RKO (cell line): Measurements from ENCODE around the gene BCO1.
"Not testable (repeated sequence)": the region's sequence is repeated elsewhere in the genome, so short reads cannot be mapped to it uniquely, and the experiment has no call there.

Experiments used
- DNase-seq: peaks from one replicate; pipeline ENCODE4 v3.0.0-alpha.2; 2016; ENCODE audit warnings: low spot score

BCO1 gene

GRCh38 chr16:81238296-81239011 is at the start of gene BCO1:
BCO1 (plus strand) TSS chr16:81238689; CDS start chr16:81238909, 220 bp downstream.
- no peak for DNase-seq

- no peak for DNase-seq
These were observed 49.3 kb upstream of the BCO1 start for GRCh38 chr16:81189100-81189664.

- DNase-seq, result no peak
These were observed 47.8 kb upstream of the BCO1 start for GRCh38 chr16:81190667-81191066.

GRCh38 chr16:81195885-81196534 is 42.5 kb upstream of the BCO1 start:
- no peak for DNase-seq

- no peak for DNase-seq
These were observed 39.9 kb upstream of the BCO1 start for GRCh38 chr16:81198635-81199034.

GRCh38 chr16:81201267-81201666 is 37.2 kb upstream of the BCO1 start:
- no peak for DNase-seq

GRCh38 chr16:81204798-81205680 is 33.5 kb upstream of the BCO1 start:
- DNase-seq, result peak; percentile 30

- DNase-seq, result no peak
These were observed 31.4 kb upstream of the BCO1 start for GRCh38 chr16:81207076-81207475.

GRCh38 chr16:81210807-81211206 is 27.7 kb upstream of the BCO1 start:
- DNase-seq, result no peak

GRCh38 chr16:81212830-81213465 is 25.5 kb upstream of the BCO1 start:
- no peak for DNase-seq

- no peak for DNase-seq
These were observed 23.7 kb upstream of the BCO1 start for GRCh38 chr16:81214745-81215166.

GRCh38 chr16:81216114-81216513 is 22.4 kb upstream of the BCO1 start:
- DNase-seq, result no peak

GRCh38 chr16:81216706-81217105 is 21.8 kb upstream of the BCO1 start:
- DNase-seq, result no peak

- no peak for DNase-seq
These were observed 19.3 kb upstream of the BCO1 start for GRCh38 chr16:81219151-81219550.

GRCh38 chr16:81220349-81220748 is 18.1 kb upstream of the BCO1 start:
- DNase-seq, result no peak

GRCh38 chr16:81221731-81222130 is 16.8 kb upstream of the BCO1 start:
- DNase-seq, result no peak

- DNase-seq, result no peak
These were observed 13.7 kb upstream of the BCO1 start for GRCh38 chr16:81224824-81225223.

GRCh38 chr16:81225697-81226096 is 12.8 kb upstream of the BCO1 start:
- DNase-seq, result not testable (repeated sequence)

GRCh38 chr16:81227785-81228184 is 10.7 kb upstream of the BCO1 start:
- DNase-seq, result no peak

- no peak for DNase-seq
These were observed 8.7 kb upstream of the BCO1 start for GRCh38 chr16:81229811-81230210.

- no peak for DNase-seq
These were observed 7.5 kb upstream of the BCO1 start for GRCh38 chr16:81231014-81231413.
